Heart left ventricle (tissue), 13 donors: ENCODE data around the gene RNF215.

Experiments
- POLR2A ChIP-seq, 2 donors: fragments of 450-650 bp; IDR thresholded peaks; one replicate each; pipeline ENCODE4 v1.6.1; 2017; ENCODE audit warnings: antibody characterized with exemption in 2 of 2, mild to moderate bottlenecking in 2 of 2, moderate library complexity in 2 of 2
- TF ChIP-seq, protein P1 (sequence below), 12 donors: fragments of 200-600 bp; sonication (generic) in 4 of 12; IDR thresholded peaks; one replicate each; pipeline versions ENCODE4 v1.5.0 to v1.8.0; 2018 to 2022; ENCODE audit warnings: antibody characterized with exemption in 12 of 12, mild to moderate bottlenecking in 5 of 12
- donor health status: ischemic (EF 13 %, LVEDD 7.1; RV severe dilation, severe dysfunction).
- donor health status: DM: no; HTN: yes; CAD: no.
- donor health status: DM: no; HTN: no; CAD: no.
- donor health status: ischemic (EF 25% LVEDD 6.9; RV normal size, moderate dysfunction).
- donor health status: ischemic (EF 25% LVEDD 5.7; RV mildly dilated, moderate dysfunction).
- donor health status: ischemic (EF 35%, LVEDD 5.7; RV mildly dilated, moderate dysfunction).
- donor health status: nonischemic (EF 11% LVEDD 7.7; RV severe dilation, severe dysfunction).
- donor health status: DM: yes; HTN: yes; CAD: no.
- donor health status: PGD.
- donor health status: ischemic (EF 29% LVEDD 5.4; RV normal size, mild dysfunction).
- donor health status: nonischemic (EF 23%, LVEDD 6.1; RV moderate dilation, normal function).

DNA sequence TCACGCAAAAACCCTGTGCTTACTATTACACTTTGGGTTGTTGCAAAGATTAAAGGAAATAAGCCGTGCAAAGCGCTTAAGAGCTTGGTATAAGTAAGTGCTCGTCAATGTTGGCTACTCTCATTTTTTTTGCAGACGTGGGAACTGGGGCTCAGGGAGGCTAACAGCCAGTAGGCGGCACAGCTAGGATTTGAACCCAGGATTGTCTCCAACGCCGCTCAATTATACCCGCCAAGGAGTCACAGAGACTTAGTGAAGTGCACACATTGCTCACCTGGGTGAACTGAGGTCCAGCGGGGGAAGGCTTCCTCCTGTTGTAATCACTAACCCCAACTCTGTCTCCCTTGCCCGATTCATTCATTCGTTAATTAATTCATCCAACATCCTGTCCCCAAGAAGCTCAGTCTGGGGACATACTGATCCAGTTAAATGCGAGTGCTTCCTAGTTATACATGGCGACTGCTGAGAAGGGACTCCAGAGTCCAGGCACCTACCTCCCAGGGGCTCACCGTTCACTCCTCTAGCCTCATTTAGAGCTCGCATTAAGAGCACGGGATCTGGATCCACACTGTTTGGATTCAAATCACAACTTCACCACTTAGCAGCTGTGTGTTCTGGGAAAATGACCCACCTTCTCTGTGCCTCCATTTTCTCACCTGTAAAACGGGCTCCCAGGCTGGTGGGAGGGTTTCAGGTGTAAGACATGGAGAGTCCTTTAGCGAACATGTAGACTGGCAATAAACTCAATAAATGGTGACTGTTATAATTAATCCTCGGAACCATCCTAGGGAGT, 37.5 kb upstream of the RNF215 start:
- TF ChIP-seq, protein P1, sequence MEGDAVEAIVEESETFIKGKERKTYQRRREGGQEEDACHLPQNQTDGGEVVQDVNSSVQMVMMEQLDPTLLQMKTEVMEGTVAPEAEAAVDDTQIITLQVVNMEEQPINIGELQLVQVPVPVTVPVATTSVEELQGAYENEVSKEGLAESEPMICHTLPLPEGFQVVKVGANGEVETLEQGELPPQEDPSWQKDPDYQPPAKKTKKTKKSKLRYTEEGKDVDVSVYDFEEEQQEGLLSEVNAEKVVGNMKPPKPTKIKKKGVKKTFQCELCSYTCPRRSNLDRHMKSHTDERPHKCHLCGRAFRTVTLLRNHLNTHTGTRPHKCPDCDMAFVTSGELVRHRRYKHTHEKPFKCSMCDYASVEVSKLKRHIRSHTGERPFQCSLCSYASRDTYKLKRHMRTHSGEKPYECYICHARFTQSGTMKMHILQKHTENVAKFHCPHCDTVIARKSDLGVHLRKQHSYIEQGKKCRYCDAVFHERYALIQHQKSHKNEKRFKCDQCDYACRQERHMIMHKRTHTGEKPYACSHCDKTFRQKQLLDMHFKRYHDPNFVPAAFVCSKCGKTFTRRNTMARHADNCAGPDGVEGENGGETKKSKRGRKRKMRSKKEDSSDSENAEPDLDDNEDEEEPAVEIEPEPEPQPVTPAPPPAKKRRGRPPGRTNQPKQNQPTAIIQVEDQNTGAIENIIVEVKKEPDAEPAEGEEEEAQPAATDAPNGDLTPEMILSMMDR (IDR thresholded peaks at IDR 0.05): no peak
- no peak for TF ChIP-seq POLR2A (IDR thresholded peaks at IDR 0.05)
